IPS-15b (cell line): ENCODE data around the gene CCDC170.
"Not testable (repeated sequence)": the region's sequence is repeated elsewhere in the genome, so short reads cannot be mapped to it uniquely, and the experiment has no call there.

Source experiments
- H3K27me3 ChIP-seq: one replicate; pipeline ENCODE4 v1.6.1; 2013; ENCODE audit warnings: low read length; ENCODE audit not compliant: control insufficient read depth, insufficient read depth
- H3K36me3 ChIP-seq: one replicate; pipeline ENCODE4 v1.6.1; 2013; ENCODE audit warnings: low read length; ENCODE audit not compliant: control insufficient read depth, insufficient read depth
- H3K4me1 ChIP-seq: one replicate; pipeline ENCODE4 v1.6.1; 2013; ENCODE audit warnings: mild to moderate bottlenecking, low read length; ENCODE audit not compliant: control insufficient read depth, insufficient read depth
- H3K4me3 ChIP-seq: one replicate; pipeline ENCODE4 v1.5.1; 2013; ENCODE audit warnings: low read depth, low read length
- H3K9ac ChIP-seq: one replicate; pipeline ENCODE4 v1.6.1; 2013; ENCODE audit warnings: low read depth, mild to moderate bottlenecking, low read length
- H3K9me3 ChIP-seq: one replicate; pipeline ENCODE4 v1.6.1; 2013; ENCODE audit warnings: mild to moderate bottlenecking, low read length; ENCODE audit not compliant: control insufficient read depth, insufficient read depth

CCDC170 gene

GRCh38 chr6:151534576-151534975 lies 40.8 kb downstream of the CCDC170 start:
- Histone ChIP-seq H3K27me3 (no peaks in the 10 kb centered on the region), H3K36me3 (no peaks in the 10 kb centered on the region), H3K9me3 (no peaks in the 10 kb centered on the region), H3K9ac (no peak overlapping the region), H3K4me1 (no peaks in the 10 kb centered on the region), H3K4me3 (no peak overlapping the region)

GRCh38 chr6:151535476-151536187 lies 41.8 kb downstream of the CCDC170 start:
- no peaks in the 10 kb centered on the region for H3K4me1 ChIP-seq
- no peaks in the 10 kb centered on the region for H3K9me3 ChIP-seq
- no peaks in the 10 kb centered on the region for H3K27me3 ChIP-seq
- H3K36me3 ChIP-seq: no peaks in the 10 kb centered on the region
- H3K4me3 ChIP-seq: no peak overlapping the region
- H3K9ac ChIP-seq: no peak overlapping the region

- H3K4me3 ChIP-seq: no peak overlapping the region
- H3K4me1 ChIP-seq: no peaks in the 10 kb centered on the region
- H3K9me3 ChIP-seq: no peaks in the 10 kb centered on the region
- H3K36me3 ChIP-seq: no peaks in the 10 kb centered on the region
- no peaks in the 10 kb centered on the region for H3K27me3 ChIP-seq
- no peak overlapping the region for H3K9ac ChIP-seq
These were observed 42.3 kb downstream of the CCDC170 start for GRCh38 chr6:151536188-151536479.

GRCh38 chr6:151537556-151537955 lies 43.7 kb downstream of the CCDC170 start:
- H3K36me3 ChIP-seq: no peaks in the 10 kb centered on the region
- no peaks in the 10 kb centered on the region for H3K4me1 ChIP-seq
- H3K27me3 ChIP-seq: no peaks in the 10 kb centered on the region
- H3K9ac ChIP-seq: no peak overlapping the region
- H3K9me3 ChIP-seq: no peaks in the 10 kb centered on the region
- H3K4me3 ChIP-seq: no peak overlapping the region

- Histone ChIP-seq H3K27me3 (no peaks in the 10 kb centered on the region), H3K4me1 (no peaks in the 10 kb centered on the region), H3K9ac (no peak overlapping the region), H3K4me3 (no peak overlapping the region), H3K9me3 (no peaks in the 10 kb centered on the region), H3K36me3 (no peaks in the 10 kb centered on the region)
These were observed 45.9 kb downstream of the CCDC170 start for GRCh38 chr6:151539506-151540268.

GRCh38 chr6:151544453-151544852 lies 50.6 kb downstream of the CCDC170 start:
- Histone ChIP-seq H3K27me3 (no peaks in the 10 kb centered on the region), H3K36me3 (no peaks in the 10 kb centered on the region), H3K9ac (no peak overlapping the region), H3K4me1 (no peaks in the 10 kb centered on the region), H3K4me3 (no peak overlapping the region), H3K9me3 (no peaks in the 10 kb centered on the region)

- not testable (repeated sequence) for H3K9me3 ChIP-seq, H3K36me3 ChIP-seq, H3K4me3 ChIP-seq, H3K27me3 ChIP-seq, H3K4me1 ChIP-seq, H3K9ac ChIP-seq
These were observed 51.1 kb downstream of the CCDC170 start for GRCh38 chr6:151544884-151545283.

- H3K4me3 ChIP-seq: no peak overlapping the region
- no peaks in the 10 kb centered on the region for H3K9me3 ChIP-seq
- H3K9ac ChIP-seq: no peak overlapping the region
- no peaks in the 10 kb centered on the region for H3K4me1 ChIP-seq
- no peaks in the 10 kb centered on the region for H3K36me3 ChIP-seq
- no peaks in the 10 kb centered on the region for H3K27me3 ChIP-seq
These were observed 53.3 kb downstream of the CCDC170 start for GRCh38 chr6:151546941-151547659.

GRCh38 chr6:151548201-151548600 lies 54.4 kb downstream of the CCDC170 start:
- no peaks in the 10 kb centered on the region for H3K4me1 ChIP-seq

GRCh38 chr6:151549790-151550189 lies 56.0 kb downstream of the CCDC170 start:
- H3K27me3 ChIP-seq: no peaks in the 10 kb centered on the region
- H3K4me1 ChIP-seq: no peaks in the 10 kb centered on the region

More at GRCh38 chr6:151548201-151548600, 54.4 kb downstream of the CCDC170 start:
- Histone ChIP-seq H3K36me3 (no peaks in the 10 kb centered on the region), H3K4me3 (no peak overlapping the region), H3K9ac (no peak overlapping the region), H3K27me3 (no peaks in the 10 kb centered on the region), H3K9me3 (no peaks in the 10 kb centered on the region)

GRCh38 chr6:151550618-151551017 lies 56.8 kb downstream of the CCDC170 start:
- Histone ChIP-seq H3K36me3 (no peaks in the 10 kb centered on the region), H3K4me1 (no peaks in the 10 kb centered on the region), H3K27me3 (no peaks in the 10 kb centered on the region), H3K9me3 (no peaks in the 10 kb centered on the region), H3K9ac (no peak overlapping the region), H3K4me3 (no peak overlapping the region)

More at GRCh38 chr6:151549790-151550189, 56.0 kb downstream of the CCDC170 start:
- H3K9me3 ChIP-seq: no peaks in the 10 kb centered on the region
- no peaks in the 10 kb centered on the region for H3K36me3 ChIP-seq
- H3K9ac ChIP-seq: no peak overlapping the region
- no peak overlapping the region for H3K4me3 ChIP-seq
